SK-N-SH (cell line): ENCODE data around the gene ABCC3. TPM values are rescaled to one million over a fixed set of nuclear protein-coding genes. Genes with fewer than 3 reads are reported as not detected.

Experiments used
- CTCF ChIA-PET: fragments of 300-600, 350-600 bp; formaldehyde crosslinking; extraction: SDS; loops from one replicate; lab custom pipeline; 2021; lab: Yijun Ruan, JAX
- POLR2A ChIA-PET: fragments of 350-600 bp; sonication (Branson Sonifier 250); formaldehyde crosslinking; extraction: SDS; loops from one replicate; lab custom pipeline; 2020; ENCODE audit warnings: antibody characterized with exemption, inconsistent platforms; lab: Yijun Ruan, JAX
- DNase-seq: peaks from one replicate; pipeline ENCODE4 v3.0.0; 2012
- H2AFZ ChIP-seq: fragments of 200-600 bp; sonication (generic); 2 replicates; pipeline ENCODE4 v1.8.1; 2016; ENCODE audit warnings: antibody characterized with exemption, mild to moderate bottlenecking, low read depth
- H3F3A ChIP-seq: fragments of 200-600 bp; sonication (generic); replicated peaks from 2 replicates; pipeline ENCODE3; 2016; ENCODE audit warnings: antibody characterized with exemption, mild to moderate bottlenecking; ENCODE audit not compliant: insufficient read depth
- H3K27ac ChIP-seq, 2 experiments: fragments of 200-500 bp in 1 of 2; fragments of 200-600 bp in 1 of 2; sonication (Bioruptor generic) in 1 of 2; sonication (generic), shearing (Covaris generic) in 1 of 2; 2 replicates each; pipeline versions ENCODE4 v1.5.1 to v1.6.1; 2014 to 2016; ENCODE audit warnings: low read depth in 2 of 2, inconsistent platforms in 1 of 2, low read length in 1 of 2, mild to moderate bottlenecking in 1 of 2, mixed read lengths in 1 of 2
- H3K27me3 ChIP-seq: fragments of 200-600 bp; sonication (generic), shearing (Covaris generic); 2 replicates; pipeline ENCODE4 v1.6.1; 2016; ENCODE audit warnings: mixed run types; ENCODE audit not compliant: insufficient read depth
- H3K36me3 ChIP-seq, 2 experiments: fragments of 200-500 bp in 1 of 2; fragments of 200-600 bp in 1 of 2; sonication (Bioruptor generic) in 1 of 2; sonication (generic) in 1 of 2; replicated peaks in 1 of 2; 2 replicates each; pipeline versions ENCODE3 to v1.5.1; 2014 to 2016; ENCODE audit warnings: low read length in 1 of 2, mild to moderate bottlenecking in 1 of 2; ENCODE audit not compliant: insufficient read depth in 2 of 2, control insufficient read depth in 1 of 2
- H3K4me1 ChIP-seq, 2 experiments: fragments of 200-500 bp in 1 of 2; fragments of 200-600 bp in 1 of 2; sonication (Bioruptor generic) in 1 of 2; sonication (generic), shearing (Covaris generic) in 1 of 2; 2 replicates each; pipeline versions ENCODE4 v1.5.1 to v1.6.1; 2014 to 2016; ENCODE audit warnings: low read depth in 1 of 2, low read length in 1 of 2, mixed run types in 1 of 2; ENCODE audit not compliant: insufficient read depth in 2 of 2, control insufficient read depth in 1 of 2
- H3K4me2 ChIP-seq: fragments of 200-600 bp; sonication (generic), shearing (Covaris generic); 2 replicates; pipeline ENCODE4 v1.6.1; 2017; ENCODE audit warnings: mixed run types
- H3K4me3 ChIP-seq, 2 experiments: fragments of 200-500 bp in 1 of 2; fragments of 200-600 bp in 1 of 2; sonication (Bioruptor generic) in 1 of 2; sonication (generic), shearing (Covaris generic) in 1 of 2; 2 replicates each; pipeline versions ENCODE4 v1.5.1 to v1.8.1; 2014 to 2016; ENCODE audit warnings: low read depth in 2 of 2, inconsistent platforms in 1 of 2, low read length in 1 of 2, mild to moderate bottlenecking in 1 of 2, mixed read lengths in 1 of 2, moderate library complexity in 1 of 2
- H3K79me2 ChIP-seq: fragments of 200-600 bp; sonication (generic); 2 replicates; pipeline ENCODE4 v1.8.1; 2017; ENCODE audit warnings: mild to moderate bottlenecking; ENCODE audit not compliant: insufficient read depth
- H3K9ac ChIP-seq: fragments of 200-600 bp; sonication (generic); 2 replicates; pipeline ENCODE4 v1.6.1; 2017; ENCODE audit warnings: mixed run types
- H3K9me2 ChIP-seq: fragments of 200-600 bp; sonication (generic); 2 replicates; pipeline ENCODE4 v1.6.1; 2017; ENCODE audit warnings: mixed run types
- H3K9me3 ChIP-seq: fragments of 200-600 bp; sonication (generic); 2 replicates; pipeline ENCODE4 v1.6.1; 2017; ENCODE audit warnings: mixed run types, mild to moderate bottlenecking, moderate library complexity
- H4K20me1 ChIP-seq: fragments of 200-600 bp; sonication (generic); 2 replicates; pipeline ENCODE4 v1.6.1; 2017; ENCODE audit warnings: mild to moderate bottlenecking, mixed run types; ENCODE audit not compliant: insufficient read depth
- CHD2 ChIP-seq: fragments of 150-350 bp; IDR thresholded peaks from 2 replicates; pipeline ENCODE4 v1.6.1; 2018; ENCODE audit warnings: low read length; ENCODE audit not compliant: partially characterized antibody
- CTCF ChIP-seq: fragments of 200-600 bp; sonication (generic); IDR thresholded peaks from 2 replicates; pipeline ENCODE4 v1.6.1; 2017; ENCODE audit warnings: antibody characterized with exemption, mild to moderate bottlenecking, moderate library complexity
- EP300 ChIP-seq, 2 experiments: IDR thresholded peaks; 2 replicates each; pipeline versions ENCODE4 v1.4.0 to v1.6.1; 2012; ENCODE audit warnings: borderline replicate concordance in 1 of 2, low read depth in 1 of 2, low read length in 1 of 2
- FOSL2 ChIP-seq: IDR thresholded peaks from 2 replicates; pipeline ENCODE4 v1.4.0; 2012; ENCODE audit warnings: low read depth, mild to moderate bottlenecking, moderate library complexity, borderline replicate concordance
- FOXM1 ChIP-seq: IDR thresholded peaks from 2 replicates; pipeline ENCODE4 v1.4.0; 2012; ENCODE audit warnings: low read depth, mild to moderate bottlenecking
- GABPA ChIP-seq: IDR thresholded peaks from 2 replicates; pipeline ENCODE4 v1.4.0; 2012; ENCODE audit warnings: low read depth, mild to moderate bottlenecking
- MEF2A ChIP-seq: IDR thresholded peaks from 2 replicates; pipeline ENCODE4 v1.4.0; 2012; ENCODE audit warnings: low read depth, borderline replicate concordance
- MXI1 ChIP-seq: IDR thresholded peaks from 2 replicates; pipeline ENCODE4 v1.6.1; 2012; ENCODE audit warnings: mild to moderate bottlenecking, low read depth, low read length, improper control_type of control experiment
- NFIC ChIP-seq: IDR thresholded peaks from 2 replicates; pipeline ENCODE4 v1.4.0; 2012; ENCODE audit warnings: borderline replicate concordance
- NRF1 ChIP-seq: IDR thresholded peaks from 2 replicates; pipeline ENCODE4 v1.6.1; 2012; ENCODE audit warnings: low read depth, mild to moderate bottlenecking, low read length
- PBX3 ChIP-seq: IDR thresholded peaks from 2 replicates; pipeline ENCODE4; 2012
- POLR2AphosphoS5 ChIP-seq: IDR thresholded peaks from 2 replicates; pipeline ENCODE4 v1.6.1; 2012; ENCODE audit warnings: low read depth, low read length
- RAD21 ChIP-seq: IDR thresholded peaks from 2 replicates; pipeline ENCODE4 v1.6.1; 2012; ENCODE audit warnings: mild to moderate bottlenecking, low read length
- RCOR1 ChIP-seq: fragments of 150-350 bp; IDR thresholded peaks from 2 replicates; pipeline ENCODE4 v1.6.1; 2017; ENCODE audit warnings: antibody characterized with exemption, low read length
- REST ChIP-seq: IDR thresholded peaks from 2 replicates; pipeline ENCODE4 v1.6.1; 2012; ENCODE audit warnings: mild to moderate bottlenecking, low read depth, low read length, moderate library complexity
- RFX5 ChIP-seq: IDR thresholded peaks from 2 replicates; pipeline ENCODE4 v1.6.1; 2012; ENCODE audit warnings: mild to moderate bottlenecking, improper control_type of control experiment, low read length
- RXRA ChIP-seq: IDR thresholded peaks from 2 replicates; pipeline ENCODE4 v1.4.0; 2012; ENCODE audit warnings: low read depth, mild to moderate bottlenecking, borderline replicate concordance
- TAF1 ChIP-seq: IDR thresholded peaks from 2 replicates; pipeline ENCODE4 v1.6.1; 2012; ENCODE audit warnings: low read depth, mild to moderate bottlenecking, low read length, moderate library complexity, borderline replicate concordance
- USF2 ChIP-seq: fragments of 150-350 bp; IDR thresholded peaks from 2 replicates; pipeline ENCODE4 v1.6.1; 2017; ENCODE audit warnings: antibody characterized with exemption, low read length, low read depth, borderline replicate concordance
- YY1 ChIP-seq: IDR thresholded peaks from 2 replicates; pipeline ENCODE4 v1.4.0; 2012; ENCODE audit warnings: low read depth, mild to moderate bottlenecking
- WGBS: methylation state at CpG from one replicate; pipeline ENCODE4 v1.1.6; 2017; ENCODE audit warnings: low lambda C conversion rate; 5-methylcytosine and 5-hydroxymethylcytosine counted together
- polyA plus RNA-seq, 3 experiments: library from polyadenylated mRNA; depleted of rRNA; stranded (reverse); fragments of >200 nt; gene quantifications; 2 replicates each; pipeline ENCODE4 v1.2.3, GENCODE V29; 2012

The ABCC3 gene
- polyA plus RNA-seq, 1 of the 3 experiments (the other 2 are of a cell fraction), result 185 TPM

DNA sequence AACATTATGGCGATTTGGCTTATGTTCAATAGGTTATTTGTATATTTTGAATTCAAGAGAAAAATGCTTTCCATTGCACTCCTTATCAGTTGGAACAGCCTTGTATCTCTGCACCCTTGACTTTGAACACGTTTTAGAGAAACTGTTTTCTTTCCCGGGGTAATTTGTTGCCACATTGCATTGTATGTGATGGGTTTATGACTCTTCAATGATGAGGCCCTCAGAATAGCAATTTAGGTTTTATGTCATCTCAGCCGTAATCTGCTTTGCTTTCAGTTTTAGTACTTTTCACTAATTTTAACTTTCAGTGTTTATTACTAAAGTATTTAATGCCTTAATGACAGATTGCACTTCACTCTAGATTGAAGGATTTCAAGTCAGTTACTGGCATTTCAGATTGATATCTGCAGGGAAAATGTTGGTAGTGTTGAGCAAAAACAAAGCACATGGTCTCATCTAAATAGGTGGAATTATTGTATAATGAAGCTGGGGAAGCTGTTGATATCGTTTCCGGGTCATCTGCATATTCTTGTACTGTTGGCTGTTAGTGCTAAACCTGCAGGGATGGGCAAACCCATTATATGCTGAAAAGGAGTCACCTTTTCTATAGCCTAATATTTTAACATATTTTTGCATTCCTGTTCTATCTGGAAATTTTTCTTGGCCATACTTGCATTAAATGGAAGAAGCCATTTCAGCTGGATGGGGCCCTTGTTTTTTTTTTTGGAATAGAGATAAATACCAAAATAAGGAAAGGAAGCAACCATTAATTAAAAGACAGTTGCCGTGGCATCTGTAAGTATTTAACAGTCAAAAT, 86.7 kb downstream of the ABCC3 start:
- WGBS, result 10% methylated on average over 7 of the region's 7 CpGs
- Histone ChIP-seq H3K27me3 (no peaks in the 10 kb centered on the region), H3K9me2 (no peaks in the 10 kb centered on the region), H3K4me3 (peak overlapping the region; percentile 68 to 86), H3F3A (peaks cover 13% of the 10 kb centered on the region), H3K9ac (peak overlapping the region; percentile 95), H4K20me1 (peaks cover 67% of the 10 kb centered on the region), H3K4me2 (peak overlapping the region; percentile 72), H3K27ac (peak overlapping the region; percentile 9 to 98; a peak in 2 of 4 replicates), H3K79me2 (peaks cover 70% of the 10 kb centered on the region), H3K4me1 (peaks cover 4 to 6% of the 10 kb centered on the region in 2 experiments; a peak in 2 of 4 replicates), H3K9me3 (no peaks in the 10 kb centered on the region), H2AFZ (no peak overlapping the region), H3K36me3 (peaks cover 2 to 8% of the 10 kb centered on the region in 2 experiments)
- peak; percentile 56 for DNase-seq
- POLR2A ChIA-PET, result no interaction called here
- peak; percentile 91 for TF ChIP-seq MXI1
- TF ChIP-seq EP300 (IDR thresholded peaks at IDR 0.05; ENCODE audit: borderline replicate concordance in 1 of 2, low read depth in 1 of 2, low read length in 1 of 2), result no peak
- peak; percentile 74 for TF ChIP-seq GABPA
- CTCF ChIA-PET, result interaction anchor here (0.6 to 1.6 kb wide), 3 partner anchors 19 to 91 kb away, joined by 3 to 5 read pairs (median 4); no protein-coding TSS in a partner anchor

GRCh38 chr17:50722746-50723145, 88.1 kb downstream of the ABCC3 start:
- H3K9me3 ChIP-seq, result no peaks in the 10 kb centered on the region
- peaks cover 83% of the 10 kb centered on the region for H3K79me2 ChIP-seq
- no peak for DNase-seq
- peaks cover 13% of the 10 kb centered on the region for H3F3A ChIP-seq
- peak overlapping the region; percentile 72 for H3K4me2 ChIP-seq
- CTCF ChIA-PET, result interaction anchor here (1.6 kb wide), 1 partner anchor 93 kb away, joined by 4 read pairs; no protein-coding TSS in a partner anchor
- H3K27me3 ChIP-seq, result no peaks in the 10 kb centered on the region
- peaks cover 8% of the 10 kb centered on the region in 2 experiments; a peak in 2 of 4 replicates for H3K4me1 ChIP-seq
- 34% methylated on average over 3 of the region's 3 CpGs for WGBS
- peaks cover 2 to 8% of the 10 kb centered on the region in 2 experiments for H3K36me3 ChIP-seq
- no peak overlapping the region for H2AFZ ChIP-seq
- no peaks in the 10 kb centered on the region for H3K9me2 ChIP-seq
- H4K20me1 ChIP-seq, result peaks cover 81% of the 10 kb centered on the region
- H3K27ac ChIP-seq, result no peak overlapping the region
- peak overlapping the region in 1 of 2 experiments; percentile 2; a peak in 1 of 4 replicates for H3K4me3 ChIP-seq
- POLR2A ChIA-PET, result no interaction called here
- no peak overlapping the region for H3K9ac ChIP-seq
- TF ChIP-seq POLR2AphosphoS5 (no peak), RCOR1 (no peak), TAF1 (no peak), CTCF (no peak), PBX3 (no peak), NFIC (no peak), REST (no peak), USF2 (no peak), NRF1 (no peak), MEF2A (no peak), RXRA (no peak), YY1 (no peak), GABPA (no peak), FOXM1 (no peak), FOSL2 (no peak), CHD2 (no peak), RFX5 (no peak), RAD21 (no peak)
